Peyer's patch (tissue), 4 donors: ENCODE results near the gene ANKIB1.

ENCODE experiments used
- CTCF ChIP-seq, 6 experiments: fragments of 450-650 bp in 4 of 6; fragments of 200-600 bp in 2 of 6; sonication (generic) in 1 of 6; IDR thresholded peaks; one replicate each; pipeline ENCODE4 v1.5.1; 2017 to 2019; ENCODE audit warnings: antibody characterized with exemption in 6 of 6, mild to moderate bottlenecking in 3 of 6, moderate library complexity in 1 of 6
- POLR2A ChIP-seq, 2 donors: fragments of 450-650 bp; IDR thresholded peaks; one replicate each; pipeline ENCODE4 v1.5.1; 2017; ENCODE audit warnings: antibody characterized with exemption in 2 of 2, mild to moderate bottlenecking in 2 of 2, moderate library complexity in 2 of 2

- TF ChIP-seq CTCF (IDR thresholded peaks at IDR 0.05): no peak
- no peak for TF ChIP-seq POLR2A (IDR thresholded peaks at IDR 0.05)
Observed at GRCh38 chr7:92436612-92437445, 191.1 kb downstream of the ANKIB1 start.
